SH-SY5Y (cell line): Measurements from ENCODE around the gene C9orf152.

ENCODE experiments used
- GATA2 ChIP-seq: IDR thresholded peaks from 2 replicates; pipeline ENCODE4 v1.6.1; 2011; ENCODE audit warnings: mild to moderate bottlenecking, low read depth, low read length
- GATA3 ChIP-seq: IDR thresholded peaks from 2 replicates; pipeline ENCODE4 v1.6.1; 2011; ENCODE audit warnings: low read depth, mild to moderate bottlenecking, low read length, moderate library complexity

DNA sequence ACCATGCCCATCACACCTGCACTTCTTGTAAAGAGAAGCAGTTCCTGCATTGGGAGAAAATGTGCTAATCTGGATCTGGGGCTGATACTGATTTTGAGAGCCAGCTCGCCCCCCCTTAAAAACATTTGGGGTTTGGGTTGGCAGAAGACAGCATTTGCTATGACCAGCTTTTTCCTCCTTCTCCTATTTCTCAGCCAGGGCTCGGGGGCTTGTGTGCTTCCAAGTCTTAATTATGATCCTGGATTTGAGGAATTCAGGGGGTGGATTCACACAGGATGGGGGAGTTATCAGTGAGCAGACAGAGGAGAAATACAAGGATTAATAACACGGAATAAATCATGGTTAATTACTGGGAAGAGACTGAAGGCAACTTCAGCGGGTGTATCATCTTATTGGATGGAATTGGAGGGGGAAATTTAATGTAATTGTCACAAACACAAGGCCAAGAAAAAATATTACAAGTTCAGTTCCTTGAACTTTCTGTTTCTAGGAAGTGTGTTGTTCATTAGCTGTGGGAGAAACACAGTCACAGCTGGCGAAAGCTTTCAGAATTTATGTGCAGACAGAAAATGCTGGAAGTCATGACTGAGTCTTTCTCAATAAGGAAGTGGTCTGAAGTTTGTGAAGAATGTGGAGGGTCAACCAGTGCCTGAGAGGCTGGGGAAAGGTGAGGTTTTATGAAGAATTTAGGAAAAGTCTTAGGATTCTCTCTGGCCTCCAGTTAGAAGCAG, 15.3 kb downstream of the C9orf152 start:
- TF ChIP-seq GATA3 (no peak), GATA2 (no peak)
